GM19463 (cell line): ENCODE measurements around the gene VAMP1.

ENCODE experiments used
- ATAC-seq: cut with Tn5 transposase; IDR thresholded peaks from one replicate; pipeline ENCODE4 v1.9.1; 2021; ENCODE audit warnings: mild to moderate bottlenecking, moderate library complexity; ENCODE audit not compliant: unreplicated experiment

The VAMP1 gene

DNA sequence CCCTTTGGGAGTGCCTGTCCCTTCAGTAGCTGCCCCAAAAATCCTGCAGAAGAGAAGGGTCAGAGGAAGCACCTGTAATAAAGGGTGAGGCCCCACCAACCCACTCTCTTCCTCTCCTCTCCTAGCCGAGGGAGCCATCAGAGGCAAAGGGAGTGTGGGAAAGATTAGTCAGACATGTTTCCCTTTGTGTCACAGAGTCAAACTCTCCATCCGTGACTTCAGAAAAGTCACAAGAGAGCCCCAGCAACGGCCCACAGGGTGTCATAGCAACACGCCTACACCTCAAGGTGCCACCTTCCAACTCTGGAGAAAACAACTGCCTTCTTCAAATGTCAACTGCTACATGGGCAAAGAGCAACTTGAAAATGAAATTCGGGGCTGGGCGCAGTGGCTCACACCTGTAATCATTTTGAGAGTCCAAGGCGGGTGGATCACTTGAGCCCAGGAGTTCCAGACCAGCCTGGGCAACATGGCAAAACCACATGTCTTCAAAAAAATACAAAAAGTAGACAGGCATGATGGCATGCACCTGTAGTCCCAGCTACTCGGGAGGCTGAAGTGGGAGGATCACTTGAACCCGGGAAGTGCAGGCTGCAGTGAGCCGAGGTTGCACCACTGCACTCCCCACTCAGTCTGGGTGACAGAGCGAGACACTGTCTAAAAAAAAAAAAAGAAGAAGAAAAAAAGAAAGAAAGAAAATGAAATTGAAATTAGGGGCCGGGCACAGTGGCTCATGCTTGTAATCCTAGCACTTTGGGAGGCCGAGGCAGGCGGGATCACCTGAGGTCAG is 43.4 kb downstream of the VAMP1 start:
- peak; percentile 65 for ATAC-seq

DNA sequence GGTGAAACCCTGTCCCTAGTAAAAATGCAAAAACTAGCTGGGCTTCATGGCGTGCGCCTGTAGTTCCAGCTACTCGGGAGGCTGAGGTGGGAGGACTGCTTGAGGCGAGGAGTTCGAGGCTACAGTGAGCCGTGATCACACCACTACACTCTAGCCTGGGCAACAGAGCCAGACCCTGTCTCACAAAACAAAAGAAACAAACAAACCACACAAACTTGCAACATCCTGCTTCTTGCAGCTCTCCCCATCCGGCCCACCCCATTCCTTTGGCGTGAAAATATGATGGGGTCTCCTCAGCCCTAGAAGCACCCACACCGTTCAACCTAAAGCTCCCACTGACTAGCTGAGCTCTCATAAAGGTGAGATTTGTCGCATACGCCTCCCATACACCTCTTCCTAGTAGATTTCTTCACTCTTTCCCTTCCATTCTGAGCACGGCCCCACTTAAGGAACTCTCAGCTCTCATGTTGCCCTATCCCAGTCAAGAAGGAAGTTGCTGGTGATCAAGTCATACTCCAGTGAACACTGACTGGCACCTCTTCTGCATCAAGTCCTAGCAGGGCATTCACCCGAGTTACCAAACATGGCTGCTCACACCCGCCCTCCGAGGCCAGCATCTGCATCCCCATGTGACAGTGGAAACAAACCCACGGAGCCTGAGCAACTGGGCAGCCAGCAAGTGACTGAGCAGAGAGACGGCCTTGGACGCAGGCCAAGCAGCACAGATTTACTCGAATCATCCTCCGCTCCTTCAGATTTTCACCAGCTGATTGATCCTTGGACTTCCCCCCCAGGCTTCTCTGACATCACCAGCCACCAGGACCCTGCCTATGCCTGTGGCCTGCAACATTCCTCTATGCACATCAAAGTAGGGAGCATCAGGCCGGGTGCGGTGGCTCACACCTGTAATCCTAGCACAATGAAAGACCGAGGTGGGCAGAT is 44.6 kb downstream of the VAMP1 start:
- no peak for ATAC-seq

DNA sequence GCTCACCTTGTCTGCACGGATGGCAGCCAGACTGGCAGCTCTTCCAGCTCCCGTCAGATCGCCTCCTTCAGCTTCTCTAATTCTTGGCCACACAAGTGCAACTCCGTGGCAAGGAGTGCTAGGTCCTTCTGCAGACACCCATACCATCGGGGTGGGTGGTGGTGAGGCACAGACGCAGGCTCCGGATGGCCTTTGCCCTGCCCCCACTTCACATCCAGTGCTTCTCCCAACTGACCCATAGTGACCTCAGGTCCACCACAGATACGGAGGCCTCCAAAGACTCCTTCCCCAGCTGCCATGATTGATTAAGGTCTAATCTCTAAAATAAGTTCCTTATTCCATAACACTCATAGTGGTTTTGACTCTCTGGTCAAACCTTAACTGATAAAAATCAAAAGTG is 45.6 kb downstream of the VAMP1 start:
- no peak for ATAC-seq

- ATAC-seq = no peak
Observed at GRCh38 chr12:6424008-6424347, 46.5 kb downstream of the VAMP1 start.

DNA sequence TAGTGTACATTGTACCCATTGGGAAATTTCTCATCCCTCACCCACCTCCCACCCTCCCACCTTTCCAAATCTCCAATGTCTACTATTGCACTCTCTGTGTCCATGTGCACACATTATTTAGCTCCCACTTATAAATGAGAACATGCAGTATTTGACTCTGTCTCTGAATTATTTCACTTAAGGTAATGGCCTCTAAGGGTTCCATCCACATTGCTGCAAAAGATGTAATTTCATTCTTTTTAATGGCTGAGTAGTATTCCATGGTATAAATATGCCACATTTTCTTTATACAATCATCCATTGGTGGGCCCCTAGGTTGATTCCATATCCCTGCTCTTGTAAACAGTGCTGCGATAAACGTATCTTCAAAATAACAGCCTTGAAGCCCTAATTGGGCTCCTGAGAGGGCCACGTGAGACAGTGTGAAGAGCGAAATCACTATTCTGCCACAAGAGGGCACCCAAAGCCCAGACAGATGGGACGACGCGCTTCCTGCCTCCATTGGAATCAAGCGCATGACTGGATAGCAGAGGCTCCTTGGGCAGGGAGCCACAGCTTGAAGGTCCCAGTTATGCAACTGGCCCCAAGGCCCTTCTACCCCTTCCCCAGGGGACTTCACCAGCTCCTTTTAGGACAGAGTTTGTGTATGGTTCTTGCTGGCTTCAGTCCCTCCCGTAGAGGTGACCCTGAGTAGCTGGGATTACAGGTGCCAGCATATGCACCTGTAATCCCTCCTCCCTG is 47.0 kb downstream of the VAMP1 start:
- ATAC-seq = no peak

DNA sequence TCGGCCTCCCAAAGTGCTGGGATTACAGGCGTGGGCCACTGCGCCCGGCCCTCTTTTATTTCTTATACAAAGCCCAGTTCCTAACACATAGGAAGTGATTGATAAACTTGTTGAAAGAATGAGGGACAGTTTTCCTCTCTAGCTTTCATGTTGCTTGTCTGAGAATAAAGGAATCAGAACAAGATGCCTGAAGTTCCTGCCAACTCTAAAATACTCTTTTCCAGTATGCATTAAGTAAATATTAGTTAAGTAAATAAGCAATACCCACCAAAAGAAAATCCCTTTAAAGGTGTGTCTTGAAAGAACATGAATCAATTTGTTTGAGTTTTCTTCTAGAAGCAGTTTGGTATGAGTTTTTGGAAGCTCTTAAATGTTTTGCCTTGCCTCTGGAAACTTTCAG is 50.1 kb downstream of the VAMP1 start:
- no peak for ATAC-seq

- ATAC-seq = no peak
Observed at GRCh38 chr12:6418796-6419195, 51.7 kb downstream of the VAMP1 start.

- ATAC-seq = no peak
Observed at GRCh38 chr12:6416596-6416995, 53.9 kb downstream of the VAMP1 start.
